Measurements from ENCODE around the gene SLC16A5.

GRCh38 chr17:75067856-75068255, 19.9 kb upstream of the SLC16A5 start:
- no peak for TF ChIP-seq CTCF (conservative IDR thresholded peaks at IDR 0.05; ENCODE audit: low read depth, low read length)
- no peak for TF ChIP-seq EZH2phosphoT487 (IDR thresholded peaks at IDR 0.05; ENCODE audit: borderline replicate concordance, low read length)
- TF ChIP-seq EZH2 (IDR thresholded peaks at IDR 0.05; ENCODE audit: low read length, unreplicated experiment), result no peak
